ENCODE measurements around the gene UQCC3.
A peak's percentile ranks its signal among the peaks of the same experiment; 100 is the strongest.

GRCh38 chr11:62666259-62666926 is 5.1 kb upstream of the UQCC3 start:
- no peak for TF ChIP-seq REST (IDR thresholded peaks at IDR 0.05; ENCODE audit: insufficient read depth in 1 of 2, low read depth in 2 of 2, low read length in 2 of 2)
- TF ChIP-seq POLR2AphosphoS5 (IDR thresholded peaks at IDR 0.05; ENCODE audit: low read depth, low read length) = peak; percentile 66; the same call in 1 of the 2 replicates

All from PFSK-1 (cell line).